GM12875 (cell line): ENCODE measurements around the gene DTNA.

Source experiments
- H3K4me3 ChIP-seq: one replicate; pipeline ENCODE4 v1.5.1; 2011; ENCODE audit warnings: low read depth, low read length, control low read depth
- CTCF ChIP-seq: IDR thresholded peaks from 2 replicates; pipeline ENCODE4 v1.5.1; 2011; ENCODE audit warnings: low read depth, mild to moderate bottlenecking, control low read depth, inconsistent platforms, low read length, moderate library complexity, borderline replicate concordance; ENCODE audit not compliant: insufficient read depth

DTNA gene

DNA sequence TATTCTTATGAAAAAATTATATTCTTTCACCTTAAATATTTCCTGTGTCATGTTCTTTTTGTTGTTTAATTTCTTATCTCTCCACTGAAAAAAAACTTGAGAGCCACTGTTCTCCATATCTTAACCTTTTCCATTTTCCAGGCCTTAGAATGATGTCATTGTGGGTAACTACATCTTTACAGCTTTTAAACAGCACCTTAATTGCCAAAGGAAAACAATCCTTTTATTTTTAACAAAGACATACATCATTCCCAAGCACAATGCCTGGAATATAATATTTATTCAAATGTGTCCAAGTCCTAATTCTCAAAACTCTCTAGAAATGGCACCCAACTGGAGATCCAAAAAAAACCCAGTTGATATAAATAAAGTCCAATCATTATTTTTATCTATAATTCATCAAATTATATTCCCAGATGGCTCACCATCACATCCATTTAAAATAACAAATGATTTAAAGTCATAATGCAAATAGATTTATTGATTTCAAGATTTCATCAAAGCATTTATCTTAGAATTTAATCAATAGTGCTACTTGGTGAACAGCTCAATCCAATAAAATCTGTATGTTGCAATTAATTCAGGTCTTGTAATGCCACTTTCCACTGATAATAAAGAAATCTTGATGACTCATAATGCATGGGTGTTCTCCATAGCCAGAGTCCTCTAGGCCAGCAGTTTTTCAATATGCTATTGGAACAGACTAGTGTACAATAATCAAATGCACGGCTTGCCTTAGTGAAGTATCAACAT lies 224.0 kb downstream of the DTNA start:
- no peak overlapping the region for H3K4me3 ChIP-seq
- no peak for TF ChIP-seq CTCF

- no peak for TF ChIP-seq CTCF
- no peak overlapping the region for H3K4me3 ChIP-seq
Observed at GRCh38 chr18:34936772-34937171, 226.7 kb downstream of the DTNA start.

DNA sequence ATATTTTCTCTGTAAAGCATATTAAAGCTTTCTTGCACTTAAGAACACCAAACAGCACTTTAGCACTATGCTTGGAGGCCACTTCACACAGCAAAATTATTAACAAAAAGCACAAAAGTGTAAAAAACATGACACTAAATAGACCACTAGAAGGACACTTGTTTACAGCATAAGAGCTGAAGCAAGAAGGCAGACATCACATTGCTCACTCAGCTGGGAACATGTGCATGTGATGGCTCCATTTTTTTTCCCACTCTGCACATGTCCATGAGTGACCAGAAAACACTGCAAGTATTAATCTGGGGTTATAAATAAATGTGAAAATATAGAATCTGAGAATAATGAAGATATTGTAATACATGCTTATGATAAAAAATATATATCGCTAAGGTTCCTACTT lies 228.0 kb downstream of the DTNA start:
- no peak overlapping the region for H3K4me3 ChIP-seq
- no peak for TF ChIP-seq CTCF
